B cell (primary cell): Measurements from ENCODE around the gene SKA3. TPM values are rescaled to one million over a fixed set of nuclear protein-coding genes. Genes with fewer than 3 reads are reported as not detected.
"Not testable (repeated sequence)": the region's sequence is repeated elsewhere in the genome, so short reads cannot be mapped to it uniquely, and the experiment has no call there.

Experiments used
- ATAC-seq: fragments of 200-7000 bp; cut with Tn5 transposase; one replicate; pipeline ENCODE4 v1.10.0; 2021; ENCODE audit warnings: low read depth, mild to moderate bottlenecking, moderate number of reproducible peaks, moderate library complexity
- CTCF ChIA-PET: fragments of 350-600 bp; sonication (Branson Sonifier 250); formaldehyde crosslinking; loops from one replicate; lab custom pipeline; 2021; ENCODE audit warnings: antibody characterized with exemption, inconsistent platforms; lab: Charles Lee
- POLR2A ChIA-PET: fragments of 350-600 bp; sonication (Branson Sonifier 250); formaldehyde crosslinking; loops from one replicate; lab custom pipeline; 2021; ENCODE audit warnings: antibody characterized with exemption; lab: Charles Lee
- DNase-seq: peaks from one replicate; pipeline ENCODE4 v3.0.0; 2013
- H2AFZ ChIP-seq: 2 replicates; pipeline ENCODE4 v1.6.1; 2012; ENCODE audit warnings: mild to moderate bottlenecking, low read depth, low read length; ENCODE audit not compliant: insufficient read depth, poor library complexity, severe bottlenecking
- H3K27ac ChIP-seq, 2 donors: 1 replicate in 1 of 2; 2 replicates in 1 of 2; pipeline ENCODE4 v1.5.1; 2012 to 2013; ENCODE audit warnings: low read length in 2 of 2, mild to moderate bottlenecking in 2 of 2, moderate library complexity in 1 of 2
- H3K27me3 ChIP-seq, 4 experiments: fragments of 200-600 bp in 1 of 4; sonication (generic) in 1 of 4; replicated peaks in 1 of 4; 1 replicate in 2 of 4; 2 replicates in 2 of 4; pipeline versions ENCODE4 v1.6.1 to v1.7.0; 2013 to 2016; ENCODE audit warnings: low read length in 3 of 4, mild to moderate bottlenecking in 2 of 4, mixed read lengths in 1 of 4, moderate library complexity in 1 of 4; ENCODE audit not compliant: insufficient read depth in 4 of 4, control insufficient read depth in 3 of 4; ENCODE audit errors: control extremely low read depth in 1 of 4
- H3K36me3 ChIP-seq, 2 experiments: replicated peaks in 1 of 2; 1 replicate in 1 of 2; 2 replicates in 1 of 2; pipeline versions ENCODE4 v1.6.1 to v1.7.1; 2013; ENCODE audit warnings: low read length in 1 of 2; ENCODE audit not compliant: insufficient read depth in 2 of 2, control insufficient read depth in 1 of 2; ENCODE audit errors: control extremely low read depth in 1 of 2, extremely low read depth in 1 of 2
- H3K4me1 ChIP-seq, 2 donors: fragments of 200-600 bp in 1 of 2; sonication (generic) in 1 of 2; 1 replicate in 1 of 2; 2 replicates in 1 of 2; pipeline versions ENCODE4 v1.5.1 to v1.6.1; 2013 to 2017; ENCODE audit warnings: low read length in 2 of 2; ENCODE audit not compliant: control insufficient read depth in 2 of 2, insufficient read depth in 2 of 2
- H3K4me2 ChIP-seq: replicated peaks from 2 replicates; pipeline ENCODE3; 2012; ENCODE audit warnings: mild to moderate bottlenecking, low read depth, low read length; ENCODE audit not compliant: poor library complexity, severe bottlenecking
- H3K4me3 ChIP-seq, 5 experiments: fragments of 200-600 bp in 1 of 5; sonication (generic) in 1 of 5; 1 replicate in 3 of 5; 2 replicates in 2 of 5; pipeline versions ENCODE4 v1.5.1 to v1.7.0; 2011 to 2016; ENCODE audit warnings: low read length in 4 of 5, mild to moderate bottlenecking in 4 of 5, low read depth in 2 of 5, control low read depth in 1 of 5, moderate library complexity in 1 of 5; ENCODE audit not compliant: insufficient read depth in 1 of 5; ENCODE audit errors: control extremely low read depth in 1 of 5, extremely low read depth in 1 of 5
- H3K79me2 ChIP-seq: fragments of 200-600 bp; sonication (generic); one replicate; pipeline ENCODE4 v1.6.0; 2016; ENCODE audit warnings: low read length; ENCODE audit not compliant: control insufficient read depth, insufficient read depth
- H3K9ac ChIP-seq: fragments of 200-600 bp; sonication (generic); 2 replicates; pipeline ENCODE4 v1.6.1; 2017; ENCODE audit warnings: mild to moderate bottlenecking, low read length, moderate library complexity
- H3K9me3 ChIP-seq, 3 donors: one replicate each; pipeline versions ENCODE4 v1.6.1 to v1.7.1; 2013; ENCODE audit warnings: low read length in 2 of 3; ENCODE audit not compliant: control insufficient read depth in 2 of 3, insufficient read depth in 1 of 3; ENCODE audit errors: control extremely low read depth in 1 of 3
- H4K20me1 ChIP-seq: 2 replicates; pipeline ENCODE4 v1.6.0; 2012; ENCODE audit warnings: mild to moderate bottlenecking, low read length; ENCODE audit not compliant: insufficient read depth, control insufficient read depth, poor library complexity, severe bottlenecking
- H3K27ac Mint-ChIP-seq: one replicate; pipeline ENCODE4 v1.8.0; 2021; ENCODE audit warnings: mixed read lengths
- H3K27me3 Mint-ChIP-seq: one replicate; pipeline ENCODE4 v1.8.0; 2021; ENCODE audit warnings: mixed read lengths
- H3K4me1 Mint-ChIP-seq: one replicate; pipeline ENCODE4 v1.8.0; 2021; ENCODE audit warnings: mixed read lengths
- H3K4me3 Mint-ChIP-seq: one replicate; pipeline ENCODE4 v1.8.0; 2021; ENCODE audit warnings: mixed read lengths
- H3K9me3 Mint-ChIP-seq: one replicate; pipeline ENCODE4 v1.8.0; 2022; ENCODE audit warnings: mixed read lengths; ENCODE audit not compliant: insufficient read depth
- EZH2 ChIP-seq: IDR thresholded peaks from 2 replicates; pipeline ENCODE4 v1.6.1; 2012; ENCODE audit warnings: borderline replicate concordance, low read depth, mild to moderate bottlenecking, moderate library complexity, low read length; ENCODE audit not compliant: insufficient read depth, poor library complexity, severe bottlenecking
- WGBS: methylation state at CpG from one replicate; pipeline ENCODE4 v1.1.5; 2013; ENCODE audit warnings: missing lambda C conversion rate; ENCODE audit not compliant: insufficient coverage; 5-methylcytosine and 5-hydroxymethylcytosine counted together
- intact Hi-C: fragments of 100-400 bp; cut with micrococcal nuclease; formaldehyde crosslinking; loops from one replicate; pipeline ENCODE4 v1.10.0; 2022
- polyA plus RNA-seq: library from polyadenylated mRNA; depleted of rRNA; stranded (reverse); fragments of >200 nt; gene quantifications from 2 replicates; pipeline ENCODE4 v1.2.3, GENCODE V29; 2012
- total RNA-seq, 2 donors: library from RNA; stranded (reverse); fragments of 120-200 nt in 1 of 2; gene quantifications; 1 replicate in 1 of 2; 2 replicates in 1 of 2; pipeline versions ENCODE4 v1.2.3 to v1.2.4, GENCODE V29; 2013 to 2022
- TF ChIP-seq, protein P1 (sequence below): fragments of 200-600 bp; IDR thresholded peaks from one replicate; pipeline ENCODE4 v1.8.0; 2022; ENCODE audit warnings: antibody characterized with exemption, mild to moderate bottlenecking

SKA3 gene
- total and polyA plus RNA-seq, 2 donors (not counting 1 experiment from before 2014, with no cell fraction given): 0.07 to 0.20 TPM

DNA sequence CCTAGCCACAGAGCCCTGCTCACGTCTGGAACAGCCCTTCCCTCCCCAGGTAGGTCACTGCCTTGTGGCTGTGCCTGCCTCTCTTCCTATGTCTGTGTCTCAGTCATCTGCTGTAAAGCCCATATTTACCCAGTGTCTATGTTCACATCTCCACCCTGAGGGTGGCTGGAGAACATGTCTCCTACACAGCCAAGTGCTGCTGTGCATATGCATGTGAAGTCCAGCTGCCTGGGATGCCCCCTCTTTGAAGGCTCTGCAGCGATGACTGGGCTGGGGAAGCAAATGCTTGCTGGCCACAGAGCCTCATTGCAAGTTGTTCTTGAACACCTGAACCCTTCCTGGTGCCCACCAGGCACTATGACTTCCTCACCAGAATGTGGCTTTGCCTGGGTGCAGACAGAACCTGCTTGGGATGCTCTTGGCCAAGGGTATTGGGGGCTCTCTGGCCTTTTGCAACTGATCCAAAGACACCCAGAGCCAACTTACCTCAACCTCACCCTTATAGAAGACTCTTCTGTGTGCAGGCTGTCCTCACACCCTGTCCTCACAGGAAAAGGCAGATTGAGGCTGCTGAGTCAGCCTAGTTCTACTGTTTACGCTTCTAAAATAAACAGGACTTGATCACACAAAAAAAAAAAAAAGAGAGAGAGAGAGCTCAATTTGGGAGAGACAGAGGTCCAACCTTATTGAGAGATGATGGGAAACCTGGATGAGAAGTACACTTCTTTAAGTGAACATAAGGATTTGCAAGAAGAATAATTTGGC is 26.6 kb upstream of the SKA3 start:
- Histone ChIP-seq H3K9me3 (peaks cover 0 to 8% (median 6%) of the 10 kb centered on the region in 3 donors), H3K4me2 (no peak overlapping the region), H2AFZ (no peak overlapping the region), H3K27me3 (no peaks in the 10 kb centered on the region), H3K4me3 (no peak overlapping the region), H3K9ac (no peak overlapping the region), H4K20me1 (no peaks in the 10 kb centered on the region), H3K36me3 (no peaks in the 10 kb centered on the region), H3K27ac (no peak overlapping the region), H3K4me1 (no peaks in the 10 kb centered on the region), H3K79me2 (no peaks in the 10 kb centered on the region)
- ATAC-seq: no peak
- CTCF ChIA-PET: no interaction called here
- no peak overlapping the region for H3K27ac Mint-ChIP-seq
- intact Hi-C loops: no loop called here
- WGBS: 92% methylated on average over 2 of the region's 3 CpGs
- no peaks in the 10 kb centered on the region for H3K4me1 Mint-ChIP-seq
- no peak for TF ChIP-seq EZH2
- TF ChIP-seq, protein P1, sequence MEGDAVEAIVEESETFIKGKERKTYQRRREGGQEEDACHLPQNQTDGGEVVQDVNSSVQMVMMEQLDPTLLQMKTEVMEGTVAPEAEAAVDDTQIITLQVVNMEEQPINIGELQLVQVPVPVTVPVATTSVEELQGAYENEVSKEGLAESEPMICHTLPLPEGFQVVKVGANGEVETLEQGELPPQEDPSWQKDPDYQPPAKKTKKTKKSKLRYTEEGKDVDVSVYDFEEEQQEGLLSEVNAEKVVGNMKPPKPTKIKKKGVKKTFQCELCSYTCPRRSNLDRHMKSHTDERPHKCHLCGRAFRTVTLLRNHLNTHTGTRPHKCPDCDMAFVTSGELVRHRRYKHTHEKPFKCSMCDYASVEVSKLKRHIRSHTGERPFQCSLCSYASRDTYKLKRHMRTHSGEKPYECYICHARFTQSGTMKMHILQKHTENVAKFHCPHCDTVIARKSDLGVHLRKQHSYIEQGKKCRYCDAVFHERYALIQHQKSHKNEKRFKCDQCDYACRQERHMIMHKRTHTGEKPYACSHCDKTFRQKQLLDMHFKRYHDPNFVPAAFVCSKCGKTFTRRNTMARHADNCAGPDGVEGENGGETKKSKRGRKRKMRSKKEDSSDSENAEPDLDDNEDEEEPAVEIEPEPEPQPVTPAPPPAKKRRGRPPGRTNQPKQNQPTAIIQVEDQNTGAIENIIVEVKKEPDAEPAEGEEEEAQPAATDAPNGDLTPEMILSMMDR: no peak
- no peak for DNase-seq
- no peak overlapping the region for H3K4me3 Mint-ChIP-seq
- POLR2A ChIA-PET: no interaction called here
- H3K27me3 Mint-ChIP-seq: peaks cover 5% of the 10 kb centered on the region
- no peaks in the 10 kb centered on the region for H3K9me3 Mint-ChIP-seq

DNA sequence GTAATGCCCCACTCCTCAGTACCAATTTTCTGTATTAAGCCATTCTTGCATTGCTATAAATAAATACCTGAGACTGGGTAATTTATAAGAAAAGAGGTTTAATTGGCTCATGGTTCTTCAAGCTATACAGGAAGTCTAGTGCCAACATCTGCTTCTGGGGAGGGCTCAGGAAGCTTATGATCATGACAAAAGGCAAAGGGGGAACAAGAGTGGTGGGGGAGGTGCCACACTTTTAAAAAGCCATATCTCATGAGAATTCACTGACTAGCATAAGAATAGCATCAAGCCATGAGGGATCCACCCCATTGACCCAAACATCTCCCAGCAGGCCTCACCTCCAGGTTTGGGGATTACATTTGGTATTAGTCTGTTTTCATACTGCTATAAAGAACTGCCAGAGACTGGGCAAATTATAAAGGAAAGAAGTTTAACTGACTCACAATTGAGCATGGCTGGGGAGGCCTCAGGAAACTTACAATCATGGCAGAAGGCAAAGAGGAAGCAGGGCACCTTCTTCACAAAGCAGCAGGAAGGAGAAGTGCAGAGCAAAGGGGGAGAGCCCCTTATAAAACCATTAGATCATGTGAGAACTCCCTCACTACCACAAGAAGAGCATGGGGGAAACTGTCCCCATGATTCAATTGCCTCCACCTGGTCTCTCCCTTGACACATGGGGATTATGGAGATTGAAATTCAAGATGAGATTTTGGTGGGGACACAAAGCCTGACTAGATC is 25.3 kb upstream of the SKA3 start:
- H3K4me3 Mint-ChIP-seq, H3K4me2 ChIP-seq, H3K4me1 ChIP-seq, H3K27me3 Mint-ChIP-seq, DNase-seq, intact Hi-C loops, H3K36me3 ChIP-seq, ATAC-seq, H3K9ac ChIP-seq, H2AFZ ChIP-seq, H4K20me1 ChIP-seq, H3K9me3 ChIP-seq, H3K79me2 ChIP-seq, POLR2A ChIA-PET, H3K27ac Mint-ChIP-seq, CTCF ChIA-PET, H3K9me3 Mint-ChIP-seq, H3K27ac ChIP-seq, H3K27me3 ChIP-seq, H3K4me3 ChIP-seq, H3K4me1 Mint-ChIP-seq: not testable (repeated sequence)

DNA sequence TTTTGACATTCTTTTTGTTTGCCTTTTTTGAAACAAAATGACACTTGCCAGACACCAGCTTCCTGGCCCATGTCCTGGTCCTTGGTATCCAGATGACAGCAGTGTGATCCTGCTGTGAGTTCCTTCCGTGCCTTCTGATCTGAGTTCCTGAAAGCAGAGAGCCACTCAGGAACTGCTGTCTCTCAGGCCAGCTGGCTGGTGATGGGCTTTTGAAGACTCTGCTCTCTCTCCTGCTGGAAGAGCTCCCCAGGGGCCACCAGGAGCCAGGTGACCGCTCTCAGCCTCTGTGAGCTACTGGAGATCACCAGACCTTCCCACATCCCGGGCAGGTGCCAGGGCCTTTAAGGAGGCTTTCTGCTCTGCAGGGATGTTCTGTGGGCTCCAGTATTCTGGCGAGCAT is 22.0 kb upstream of the SKA3 start:
- H4K20me1 ChIP-seq, POLR2A ChIA-PET, CTCF ChIA-PET, DNase-seq, H3K27me3 Mint-ChIP-seq, intact Hi-C loops, H3K4me2 ChIP-seq, H2AFZ ChIP-seq, H3K27me3 ChIP-seq, H3K4me3 Mint-ChIP-seq, H3K9me3 ChIP-seq, H3K27ac Mint-ChIP-seq, H3K79me2 ChIP-seq, H3K9me3 Mint-ChIP-seq, H3K27ac ChIP-seq, H3K4me3 ChIP-seq, H3K36me3 ChIP-seq, H3K4me1 ChIP-seq, H3K4me1 Mint-ChIP-seq, H3K9ac ChIP-seq, ATAC-seq: not testable (repeated sequence)
- WGBS: 77% methylated on average over 2 of the region's 4 CpGs
